ENCODE data around the gene SOX10. TPM values are rescaled to one million over a fixed set of nuclear protein-coding genes. Genes with fewer than 3 reads are reported as not detected.
A peak's percentile ranks its signal among the peaks of the same experiment; 100 is the strongest.

The SOX10 gene
- total RNA-seq, 1 experiment from 2014 or later: 2.4 TPM

- Histone ChIP-seq H3K9me3 (ENCODE audit: control insufficient read depth, low read depth, low read length) (no peaks in the 10 kb centered on the region), H3K56ac (ENCODE audit: insufficient read length, low read depth, low read length) (no peak overlapping the region), H2BK5ac (ENCODE audit: insufficient read length, low read length) (no peak overlapping the region), H3K9ac (ENCODE audit: extremely low read depth, insufficient read length, low read length) (no peak overlapping the region), H3K14ac (ENCODE audit: insufficient read depth, low read length) (no peak overlapping the region), H3K23me2 (ENCODE audit: insufficient read length, low read depth, low read length, poor library complexity, severe bottlenecking) (no peaks in the 10 kb centered on the region), H3T11ph (ENCODE audit: low read length) (no peak overlapping the region), H3K18ac (ENCODE audit: insufficient read length, low read depth, low read length) (no peak overlapping the region), H3K4me2 (ENCODE audit: insufficient read depth, insufficient read length, low read length) (no peak overlapping the region), H2AK5ac (ENCODE audit: insufficient read length, low read length) (no peak overlapping the region), H3K79me2 (ENCODE audit: insufficient read depth, low read length) (no peaks in the 10 kb centered on the region), H2BK12ac (ENCODE audit: insufficient read length, low read depth, low read length) (no peak overlapping the region), H2BK15ac (ENCODE audit: low read depth, low read length) (no peak overlapping the region), H3K27me3 (ENCODE audit: insufficient read depth, low read length) (no peaks in the 10 kb centered on the region), H4K8ac (replicated peaks; ENCODE audit: insufficient read length, low read depth, low read length) (no peak overlapping the region), H3K23ac (ENCODE audit: insufficient read length, low read depth, low read length) (no peak overlapping the region), H2BK120ac (ENCODE audit: low read depth, low read length, poor library complexity, severe bottlenecking) (no peak overlapping the region), H4K5ac (ENCODE audit: insufficient read length, low read depth, low read length) (no peak overlapping the region), H3K4ac (ENCODE audit: low read depth, low read length) (no peak overlapping the region), H2AFZ (ENCODE audit: low read length) (no peak overlapping the region), H3K27ac (ENCODE audit: insufficient read length, low read depth, low read length) (no peak overlapping the region), H4K20me1 (ENCODE audit: control insufficient read depth, insufficient read depth, insufficient read length) (no peaks in the 10 kb centered on the region), H3K4me1 (ENCODE audit: insufficient read depth, low read length) (no peaks in the 10 kb centered on the region), H4K91ac (ENCODE audit: insufficient read length, low read depth, low read length) (no peak overlapping the region), H3K79me1 (ENCODE audit: insufficient read depth, low read depth, low read length, poor library complexity, severe bottlenecking) (no peaks in the 10 kb centered on the region), H2BK20ac (ENCODE audit: low read depth, low read length, poor library complexity, severe bottlenecking) (no peak overlapping the region)
- DNase-seq: no peak
- no peaks in the 10 kb centered on the region for H3K27me3 Mint-ChIP-seq (ENCODE audit: low read depth)
- H3K4me3 Mint-ChIP-seq: no peak overlapping the region
- TF ChIP-seq CTCF (conservative IDR thresholded peaks at IDR 0.05): no peak
- H3K36me3 Mint-ChIP-seq (ENCODE audit: insufficient read depth in 1 of 3, low read depth in 3 of 3): peaks cover 3 to 57% (median 32%) of the 10 kb centered on the region in 3 experiments; a peak in 6 of 7 replicates
- no peaks in the 10 kb centered on the region for H3K9me3 Mint-ChIP-seq
- H3K4me1 Mint-ChIP-seq: peaks cover 8 to 12% of the 10 kb centered on the region in 2 experiments
- H3K27ac Mint-ChIP-seq: peak overlapping the region; percentile 39 to 94 (median 52); a peak in 4 of 7 replicates
- no CpG with 5 or more reads among the region's 21 CpGs for WGBS (ENCODE audit: extremely low coverage, insufficient read length, low lambda C conversion rate)
These were observed 51.4 kb downstream of the SOX10 start for GRCh38 chr22:37932821-37933578.

All from H9 (cell line).